GM12878 (cell line): Measurements from ENCODE around the gene SIMC1.

ENCODE experiments used
- ATF7 ChIP-seq: fragments of 450-650 bp; IDR thresholded peaks from 2 replicates; pipeline ENCODE4 v1.6.1; 2016; ENCODE audit warnings: low read depth, mild to moderate bottlenecking
- CBX5 ChIP-seq: sonication (generic); IDR thresholded peaks from 2 replicates; pipeline ENCODE4 v1.6.1; 2016; ENCODE audit warnings: low read depth, moderate library complexity, mild to moderate bottlenecking, inconsistent platforms
- MEF2A ChIP-seq: IDR thresholded peaks from 2 replicates; pipeline ENCODE4 v1.6.1; 2011; ENCODE audit warnings: low read depth, mild to moderate bottlenecking, low read length, moderate library complexity; ENCODE audit not compliant: insufficient read depth
- POLR2AphosphoS5 ChIP-seq: IDR thresholded peaks from 2 replicates; pipeline ENCODE4 v1.6.1; 2011; ENCODE audit warnings: mild to moderate bottlenecking, low read length, inconsistent platforms
- TF ChIP-seq, protein P1 (sequence below), 3 experiments: IDR thresholded peaks in 2 of 3; conservative IDR thresholded peaks in 1 of 3; 2 replicates each; pipeline ENCODE4 v1.5.1; 2011; ENCODE audit warnings: low read depth in 3 of 3, low read length in 3 of 3, mild to moderate bottlenecking in 3 of 3, control low read depth in 2 of 3, moderate library complexity in 2 of 3, inconsistent platforms in 1 of 3, mixed read lengths in 1 of 3; ENCODE audit not compliant: control insufficient read depth in 2 of 3, insufficient read depth in 1 of 3; ENCODE audit errors: extremely low read depth in 1 of 3

DNA sequence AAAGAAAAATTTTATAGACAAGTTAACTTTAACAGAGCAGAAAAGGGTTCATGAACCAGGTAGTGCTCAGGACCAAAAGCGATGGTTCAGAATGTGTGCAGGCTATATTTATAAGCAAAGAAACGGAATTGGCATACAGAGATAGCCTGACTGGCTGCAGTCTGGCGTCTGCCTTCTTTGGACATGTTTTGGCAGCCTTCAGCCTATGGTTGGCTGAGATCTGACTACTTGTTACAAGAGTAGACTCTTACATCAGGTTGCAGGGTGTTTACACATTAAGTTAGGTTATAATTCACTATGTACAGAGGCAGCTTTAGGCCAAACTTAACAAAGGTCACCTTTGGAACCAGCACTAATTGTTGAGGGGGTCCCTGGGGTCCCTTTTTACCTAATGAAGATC lies 143.2 kb downstream of the SIMC1 start:
- TF ChIP-seq, protein P1, sequence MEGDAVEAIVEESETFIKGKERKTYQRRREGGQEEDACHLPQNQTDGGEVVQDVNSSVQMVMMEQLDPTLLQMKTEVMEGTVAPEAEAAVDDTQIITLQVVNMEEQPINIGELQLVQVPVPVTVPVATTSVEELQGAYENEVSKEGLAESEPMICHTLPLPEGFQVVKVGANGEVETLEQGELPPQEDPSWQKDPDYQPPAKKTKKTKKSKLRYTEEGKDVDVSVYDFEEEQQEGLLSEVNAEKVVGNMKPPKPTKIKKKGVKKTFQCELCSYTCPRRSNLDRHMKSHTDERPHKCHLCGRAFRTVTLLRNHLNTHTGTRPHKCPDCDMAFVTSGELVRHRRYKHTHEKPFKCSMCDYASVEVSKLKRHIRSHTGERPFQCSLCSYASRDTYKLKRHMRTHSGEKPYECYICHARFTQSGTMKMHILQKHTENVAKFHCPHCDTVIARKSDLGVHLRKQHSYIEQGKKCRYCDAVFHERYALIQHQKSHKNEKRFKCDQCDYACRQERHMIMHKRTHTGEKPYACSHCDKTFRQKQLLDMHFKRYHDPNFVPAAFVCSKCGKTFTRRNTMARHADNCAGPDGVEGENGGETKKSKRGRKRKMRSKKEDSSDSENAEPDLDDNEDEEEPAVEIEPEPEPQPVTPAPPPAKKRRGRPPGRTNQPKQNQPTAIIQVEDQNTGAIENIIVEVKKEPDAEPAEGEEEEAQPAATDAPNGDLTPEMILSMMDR (IDR thresholded peaks at IDR 0.05 in 2 of 3, conservative IDR thresholded peaks at IDR 0.05 in 1 of 3; ENCODE audit: control insufficient read depth in 2 of 3, extremely low read depth in 1 of 3, insufficient read depth in 1 of 3, low read depth in 3 of 3, low read length in 3 of 3) = no peak
- no peak for TF ChIP-seq MEF2A
- TF ChIP-seq POLR2AphosphoS5 = no peak
- no peak for TF ChIP-seq ATF7
- no peak for TF ChIP-seq CBX5
